ENCODE measurements around the gene CALN1. TPM values are rescaled to one million over a fixed set of nuclear protein-coding genes. Genes with fewer than 3 reads are reported as not detected.
"Not testable (repeated sequence)": the region's sequence is repeated elsewhere in the genome, so short reads cannot be mapped to it uniquely, and the experiment has no call there.

CALN1 gene
- total RNA-seq, 6 experiments from 2014 or later: 0.06 to 0.98 (median 0.34) TPM

GRCh38 chr7:72217151-72217550 is 195.0 kb downstream of the CALN1 start:
- TF ChIP-seq POLR2A (IDR thresholded peaks at IDR 0.05): no peak
- TF ChIP-seq CTCF (IDR thresholded peaks at IDR 0.05): no peak
- no peak overlapping the region for H3K4me3 ChIP-seq
- WGBS (ENCODE audit: insufficient coverage, low coverage, low lambda C conversion rate, missing lambda C conversion rate): 63% methylated on average over 4 of the region's 5 CpGs
- no peaks in the 10 kb centered on the region for H3K36me3 ChIP-seq
- no peaks in the 10 kb centered on the region for H3K9me3 ChIP-seq
- no peak overlapping the region for H3K27ac ChIP-seq
- no peaks in the 10 kb centered on the region for H3K4me1 ChIP-seq
- no peaks in the 10 kb centered on the region for H3K27me3 ChIP-seq
- ATAC-seq (no peak), DNase-seq (no peak)
- intact Hi-C loops (cut with DNase I): no loop called here

- ATAC-seq (no peak), DNase-seq (no peak)
- Histone ChIP-seq H3K4me3 (no peak overlapping the region), H3K27ac (no peak overlapping the region), H3K36me3 (no peaks in the 10 kb centered on the region), H3K27me3 (no peaks in the 10 kb centered on the region), H3K4me1 (no peaks in the 10 kb centered on the region), H3K9me3 (no peaks in the 10 kb centered on the region)
- intact Hi-C loops (cut with DNase I): no loop called here
- 0% methylated on average over 1 of the region's 5 CpGs for WGBS (ENCODE audit: insufficient coverage, low coverage, low lambda C conversion rate, missing lambda C conversion rate)
- TF ChIP-seq CTCF (IDR thresholded peaks at IDR 0.05) (no peak), POLR2A (IDR thresholded peaks at IDR 0.05) (no peak)
These were observed 198.4 kb downstream of the CALN1 start for GRCh38 chr7:72213769-72214168.

DNA sequence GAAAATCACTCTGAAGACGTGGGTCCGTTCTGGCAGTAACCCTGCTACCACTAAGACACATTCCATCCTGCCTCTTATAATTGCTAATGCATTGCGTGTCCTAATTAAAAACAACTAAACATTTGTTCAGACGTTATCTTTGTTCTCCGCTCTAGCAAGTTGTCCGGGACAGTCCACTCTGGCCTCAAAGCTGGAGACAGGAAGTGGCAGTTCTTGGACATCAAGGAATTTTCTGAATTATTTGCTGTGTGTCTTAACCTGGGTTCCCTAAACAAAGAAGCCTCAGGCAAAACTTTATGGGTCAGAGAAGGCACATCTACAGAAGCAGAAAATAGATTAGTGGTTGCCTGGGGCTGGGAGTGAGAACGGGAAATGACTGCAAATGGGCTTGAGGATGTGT is 199.1 kb downstream of the CALN1 start:
- no peaks in the 10 kb centered on the region for H3K27me3 ChIP-seq
- intact Hi-C loops (cut with DNase I): no loop called here
- H3K4me1 ChIP-seq: no peaks in the 10 kb centered on the region
- no peak overlapping the region for H3K4me3 ChIP-seq
- DNase-seq: no peak
- WGBS (ENCODE audit: insufficient coverage, low coverage, low lambda C conversion rate, missing lambda C conversion rate): 51% methylated on average over 5 of the region's 7 CpGs
- no peak for TF ChIP-seq CTCF (IDR thresholded peaks at IDR 0.05)
- no peak for TF ChIP-seq POLR2A (IDR thresholded peaks at IDR 0.05)
- no peak for ATAC-seq
- no peaks in the 10 kb centered on the region for H3K9me3 ChIP-seq
- H3K36me3 ChIP-seq: no peaks in the 10 kb centered on the region
- no peak overlapping the region for H3K27ac ChIP-seq

GRCh38 chr7:72211175-72211574 is 201.0 kb downstream of the CALN1 start:
- no peak overlapping the region for H3K27ac ChIP-seq
- no peaks in the 10 kb centered on the region for H3K4me1 ChIP-seq
- no peaks in the 10 kb centered on the region for H3K27me3 ChIP-seq
- no peaks in the 10 kb centered on the region for H3K36me3 ChIP-seq
- H3K4me3 ChIP-seq: no peak overlapping the region
- intact Hi-C loops (cut with DNase I): no loop called here
- DNase-seq: no peak
- no peaks in the 10 kb centered on the region for H3K9me3 ChIP-seq
- 81% methylated on average over 3 of the region's 3 CpGs for WGBS (ENCODE audit: insufficient coverage, low coverage, low lambda C conversion rate, missing lambda C conversion rate)
- ATAC-seq: no peak
- TF ChIP-seq CTCF (IDR thresholded peaks at IDR 0.05) (no peak), POLR2A (IDR thresholded peaks at IDR 0.05) (no peak)

DNA sequence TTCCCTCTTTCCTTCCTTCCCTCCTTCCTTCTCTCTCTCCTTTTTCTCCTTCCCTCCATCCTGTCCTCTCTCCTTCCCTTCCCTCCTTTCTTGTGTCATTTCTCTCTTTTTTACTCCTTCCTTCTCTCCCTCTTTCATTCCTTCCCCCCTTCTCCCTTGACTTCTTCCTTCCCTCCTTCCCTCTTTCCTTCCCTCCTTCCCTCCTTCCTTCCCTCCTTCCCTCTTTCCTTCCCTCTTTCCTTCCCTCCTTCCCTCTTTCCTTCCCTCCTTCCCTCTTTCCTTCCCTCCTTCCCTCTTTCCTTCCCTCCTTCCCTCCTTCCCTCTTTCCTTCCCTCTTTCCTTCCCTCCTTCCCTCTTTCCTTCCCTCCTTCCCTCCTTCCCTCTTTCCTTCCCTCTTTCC is 203.1 kb downstream of the CALN1 start:
- H3K4me1 ChIP-seq; H3K27ac ChIP-seq; H3K27me3 ChIP-seq; H3K9me3 ChIP-seq; H3K4me3 ChIP-seq; H3K36me3 ChIP-seq; intact Hi-C loops (cut with DNase I); ATAC-seq; DNase-seq: not testable (repeated sequence)
